Measurements from ENCODE around the gene RIMKLB. TPM values are rescaled to one million over a fixed set of nuclear protein-coding genes. Genes with fewer than 3 reads are reported as not detected.
"Not testable (repeated sequence)": the region's sequence is repeated elsewhere in the genome, so short reads cannot be mapped to it uniquely, and the experiment has no call there.

Gene RIMKLB
- total RNA-seq, 1 experiment from 2014 or later: 12.6 TPM

- no peak for DNase-seq (ENCODE audit: low read depth)
- in situ Hi-C loops (cut with HindIII; ENCODE audit: low pct_unique_long_range_greater_than_20kb, low sequenced_read_pairs): no loop called here
These were observed 99.2 kb downstream of the RIMKLB start for GRCh38 chr12:8796831-8797626.

GRCh38 chr12:8801213-8801612 lies 103.4 kb downstream of the RIMKLB start:
- in situ Hi-C loops (cut with HindIII; ENCODE audit: low pct_unique_long_range_greater_than_20kb, low sequenced_read_pairs); DNase-seq (ENCODE audit: low read depth): not testable (repeated sequence)

GRCh38 chr12:8804833-8805232 lies 107.0 kb downstream of the RIMKLB start:
- DNase-seq (ENCODE audit: low read depth); in situ Hi-C loops (cut with HindIII; ENCODE audit: low pct_unique_long_range_greater_than_20kb, low sequenced_read_pairs): not testable (repeated sequence)

- DNase-seq (ENCODE audit: low read depth); in situ Hi-C loops (cut with HindIII; ENCODE audit: low pct_unique_long_range_greater_than_20kb, low sequenced_read_pairs): not testable (repeated sequence)
These were observed 107.7 kb downstream of the RIMKLB start for GRCh38 chr12:8805487-8805886.

- DNase-seq (ENCODE audit: low read depth); in situ Hi-C loops (cut with HindIII; ENCODE audit: low pct_unique_long_range_greater_than_20kb, low sequenced_read_pairs): not testable (repeated sequence)
These were observed 109.3 kb downstream of the RIMKLB start for GRCh38 chr12:8807084-8807483.

- DNase-seq (ENCODE audit: low read depth); in situ Hi-C loops (cut with HindIII; ENCODE audit: low pct_unique_long_range_greater_than_20kb, low sequenced_read_pairs): not testable (repeated sequence)
These were observed 112.3 kb downstream of the RIMKLB start for GRCh38 chr12:8810112-8810511.

- in situ Hi-C loops (cut with HindIII; ENCODE audit: low pct_unique_long_range_greater_than_20kb, low sequenced_read_pairs): no loop called here
- no peak for DNase-seq (ENCODE audit: low read depth)
These were observed 116.0 kb downstream of the RIMKLB start for GRCh38 chr12:8813572-8814357.

GRCh38 chr12:8816448-8817050 lies 118.8 kb downstream of the RIMKLB start:
- in situ Hi-C loops (cut with HindIII; ENCODE audit: low pct_unique_long_range_greater_than_20kb, low sequenced_read_pairs): no loop called here
- DNase-seq (ENCODE audit: low read depth): no peak

- in situ Hi-C loops (cut with HindIII; ENCODE audit: low pct_unique_long_range_greater_than_20kb, low sequenced_read_pairs): no loop called here
- no peak for DNase-seq (ENCODE audit: low read depth)
These were observed 120.1 kb downstream of the RIMKLB start for GRCh38 chr12:8817856-8818255.

GRCh38 chr12:8818526-8818925 lies 120.7 kb downstream of the RIMKLB start:
- DNase-seq (ENCODE audit: low read depth): no peak
- in situ Hi-C loops (cut with HindIII; ENCODE audit: low pct_unique_long_range_greater_than_20kb, low sequenced_read_pairs): no loop called here

GRCh38 chr12:8819666-8819980 lies 121.8 kb downstream of the RIMKLB start:
- in situ Hi-C loops (cut with HindIII; ENCODE audit: low pct_unique_long_range_greater_than_20kb, low sequenced_read_pairs): no loop called here
- DNase-seq (ENCODE audit: low read depth): no peak

GRCh38 chr12:8820676-8821407 lies 123.1 kb downstream of the RIMKLB start:
- in situ Hi-C loops (cut with HindIII; ENCODE audit: low pct_unique_long_range_greater_than_20kb, low sequenced_read_pairs); DNase-seq (ENCODE audit: low read depth): not testable (repeated sequence)

- in situ Hi-C loops (cut with HindIII; ENCODE audit: low pct_unique_long_range_greater_than_20kb, low sequenced_read_pairs): no loop called here
- no peak for DNase-seq (ENCODE audit: low read depth)
These were observed 123.8 kb downstream of the RIMKLB start for GRCh38 chr12:8821591-8821990.

- DNase-seq (ENCODE audit: low read depth): no peak
- in situ Hi-C loops (cut with HindIII; ENCODE audit: low pct_unique_long_range_greater_than_20kb, low sequenced_read_pairs): no loop called here
These were observed 124.5 kb downstream of the RIMKLB start, which contains the start of gene A2ML1 for GRCh38 chr12:8822298-8822697. Gene A2ML1 (plus strand): TSS chr12:8822621. CDS start chr12:8822652, 31 bp downstream.

GRCh38 chr12:8823565-8824300 lies 125.9 kb downstream of the RIMKLB start:
- in situ Hi-C loops (cut with HindIII; ENCODE audit: low pct_unique_long_range_greater_than_20kb, low sequenced_read_pairs): no loop called here
- no peak for DNase-seq (ENCODE audit: low read depth)

GRCh38 chr12:8827551-8828256 lies 129.9 kb downstream of the RIMKLB start:
- in situ Hi-C loops (cut with HindIII; ENCODE audit: low pct_unique_long_range_greater_than_20kb, low sequenced_read_pairs): no loop called here
- DNase-seq (ENCODE audit: low read depth): no peak

Data from Caki2 (cell line).